Measurements from ENCODE around the gene CCDC61. TPM values are rescaled to one million over a fixed set of nuclear protein-coding genes. Genes with fewer than 3 reads are reported as not detected.

The CCDC61 gene
- total RNA-seq, 1 experiment from 2014 or later = 6.3 TPM

GRCh38 chr19:45996933-45997332 is 1.7 kb downstream of the CCDC61 start:
- no TSS peak for BruUV-seq (replicated peaks)
- Histone ChIP-seq H3K9ac (ENCODE audit: low read length) (no peak overlapping the region), H3K4me1 (ENCODE audit: insufficient read depth, low read length) (no peaks in the 10 kb centered on the region; the same call in 1 of the 2 replicates), H2AFZ (ENCODE audit: low read length) (no peak overlapping the region), H3K4me3 (ENCODE audit: low read length) (no peak overlapping the region), H3K79me2 (ENCODE audit: low read length) (peaks cover 10% of the 10 kb centered on the region; the same call in 1 of the 2 replicates), H3K27me3 (ENCODE audit: low read length) (no peaks in the 10 kb centered on the region), H3K9me3 (ENCODE audit: low read length) (no peaks in the 10 kb centered on the region), H3K36me3 (ENCODE audit: low read depth, low read length) (no peaks in the 10 kb centered on the region), H3K9me2 (replicated peaks; ENCODE audit: low read length) (no peaks in the 10 kb centered on the region), H3K27ac (ENCODE audit: low read length) (no peak overlapping the region), H3F3A (ENCODE audit: low read length, unreplicated experiment) (no peaks in the 10 kb centered on the region), H3K4me2 (ENCODE audit: low read length) (no peak overlapping the region), H4K20me1 (ENCODE audit: low read length) (no peaks in the 10 kb centered on the region)
- intact Hi-C loops (cut with micrococcal nuclease) = loop anchor here (10.0 kb wide), 1 partner anchor 72 kb away; no protein-coding TSS in a partner anchor
- no peak for DNase-seq
- TF ChIP-seq, protein P1, sequence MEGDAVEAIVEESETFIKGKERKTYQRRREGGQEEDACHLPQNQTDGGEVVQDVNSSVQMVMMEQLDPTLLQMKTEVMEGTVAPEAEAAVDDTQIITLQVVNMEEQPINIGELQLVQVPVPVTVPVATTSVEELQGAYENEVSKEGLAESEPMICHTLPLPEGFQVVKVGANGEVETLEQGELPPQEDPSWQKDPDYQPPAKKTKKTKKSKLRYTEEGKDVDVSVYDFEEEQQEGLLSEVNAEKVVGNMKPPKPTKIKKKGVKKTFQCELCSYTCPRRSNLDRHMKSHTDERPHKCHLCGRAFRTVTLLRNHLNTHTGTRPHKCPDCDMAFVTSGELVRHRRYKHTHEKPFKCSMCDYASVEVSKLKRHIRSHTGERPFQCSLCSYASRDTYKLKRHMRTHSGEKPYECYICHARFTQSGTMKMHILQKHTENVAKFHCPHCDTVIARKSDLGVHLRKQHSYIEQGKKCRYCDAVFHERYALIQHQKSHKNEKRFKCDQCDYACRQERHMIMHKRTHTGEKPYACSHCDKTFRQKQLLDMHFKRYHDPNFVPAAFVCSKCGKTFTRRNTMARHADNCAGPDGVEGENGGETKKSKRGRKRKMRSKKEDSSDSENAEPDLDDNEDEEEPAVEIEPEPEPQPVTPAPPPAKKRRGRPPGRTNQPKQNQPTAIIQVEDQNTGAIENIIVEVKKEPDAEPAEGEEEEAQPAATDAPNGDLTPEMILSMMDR (conservative IDR thresholded peaks at IDR 0.05; ENCODE audit: low read depth, low read length) = no peak
- TF ChIP-seq EZH2phosphoT487 (IDR thresholded peaks at IDR 0.05; ENCODE audit: borderline replicate concordance, low read length) (no peak), EZH2 (IDR thresholded peaks at IDR 0.05; ENCODE audit: low read length, unreplicated experiment) (no peak)
- POLR2A ChIA-PET (ENCODE audit: unreplicated experiment) = no interaction called here
- ATAC-seq = no peak
- CTCF ChIA-PET = no interaction called here

DNA sequence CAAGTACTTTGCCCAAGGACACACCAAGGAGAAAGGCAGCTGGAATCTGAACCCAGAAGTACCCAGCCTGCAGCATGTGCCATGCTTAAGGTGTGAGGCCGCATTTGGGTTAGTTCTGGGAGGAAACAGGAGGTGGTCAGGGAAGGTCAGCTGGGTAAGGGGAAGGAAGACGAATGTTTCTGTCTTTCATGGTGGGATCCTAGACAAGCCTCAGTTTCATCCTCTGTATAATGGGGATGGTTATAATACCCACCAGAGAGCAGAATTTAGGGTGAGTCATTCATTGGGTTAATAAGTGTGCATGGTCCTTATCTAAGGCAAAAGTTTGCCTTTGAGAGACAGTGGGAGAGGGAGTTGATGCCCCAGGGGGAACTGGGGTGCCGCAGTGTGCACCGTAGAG is 3.6 kb downstream of the CCDC61 start:
- H3K79me2 ChIP-seq (ENCODE audit: low read length) = peaks cover 10% of the 10 kb centered on the region; the same call in 1 of the 2 replicates
- ChIA-PET CTCF (no interaction called here), POLR2A (ENCODE audit: unreplicated experiment) (no interaction called here)
- H2AFZ ChIP-seq (ENCODE audit: low read length) = no peak overlapping the region
- H3K27ac ChIP-seq (ENCODE audit: low read length) = no peak overlapping the region
- no peaks in the 10 kb centered on the region for H4K20me1 ChIP-seq (ENCODE audit: low read length)
- no peak overlapping the region for H3K9ac ChIP-seq (ENCODE audit: low read length)
- ATAC-seq (no peak), DNase-seq (no peak)
- H3K4me3 ChIP-seq (ENCODE audit: low read length) = no peak overlapping the region
- H3K4me2 ChIP-seq (ENCODE audit: low read length) = no peak overlapping the region
- TF ChIP-seq EZH2phosphoT487 (IDR thresholded peaks at IDR 0.05; ENCODE audit: borderline replicate concordance, low read length) (no peak), EZH2 (IDR thresholded peaks at IDR 0.05; ENCODE audit: low read length, unreplicated experiment) (no peak)
- TF ChIP-seq, protein P1 (conservative IDR thresholded peaks at IDR 0.05; ENCODE audit: low read depth, low read length) = no peak
- H3K4me1 ChIP-seq (ENCODE audit: insufficient read depth, low read length) = no peaks in the 10 kb centered on the region; the same call in 1 of the 2 replicates
- no peaks in the 10 kb centered on the region for H3F3A ChIP-seq (ENCODE audit: low read length, unreplicated experiment)
- H3K9me3 ChIP-seq (ENCODE audit: low read length) = no peaks in the 10 kb centered on the region
- H3K27me3 ChIP-seq (ENCODE audit: low read length) = no peaks in the 10 kb centered on the region
- no peaks in the 10 kb centered on the region for H3K9me2 ChIP-seq (replicated peaks; ENCODE audit: low read length)
- H3K36me3 ChIP-seq (ENCODE audit: low read depth, low read length) = no peaks in the 10 kb centered on the region
- no TSS peak for BruUV-seq (replicated peaks)
- intact Hi-C loops (cut with micrococcal nuclease) = loop anchor here (10.0 kb wide), 1 partner anchor 74 kb away; no protein-coding TSS in a partner anchor

DNA sequence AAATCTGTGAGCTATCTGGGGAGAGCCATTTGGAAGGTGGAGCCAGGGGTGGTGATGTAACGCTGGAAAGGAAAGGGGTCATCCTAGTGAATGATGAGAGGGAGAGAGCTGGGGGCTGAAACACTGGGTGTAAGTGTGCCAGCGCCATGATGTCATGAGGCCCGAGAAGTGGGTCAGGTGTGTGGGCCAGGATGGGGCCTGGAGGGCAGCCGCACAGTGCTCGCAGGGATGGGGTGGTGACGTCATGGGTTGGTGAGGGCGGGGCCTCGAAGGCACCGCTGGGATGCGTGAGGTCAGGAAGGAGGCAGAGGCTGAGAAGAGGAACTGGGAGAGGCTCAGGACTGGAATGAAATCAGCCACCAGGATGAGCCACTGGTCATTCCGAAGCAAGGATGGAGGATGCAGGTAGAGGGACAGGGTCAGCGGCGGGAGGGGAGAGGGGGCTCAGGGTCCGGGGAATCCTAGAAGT is 4.4 kb downstream of the CCDC61 start:
- DNase-seq (no peak), ATAC-seq (no peak)
- ChIA-PET POLR2A (ENCODE audit: unreplicated experiment) (no interaction called here), CTCF (no interaction called here)
- no peaks in the 10 kb centered on the region for H3K27me3 ChIP-seq (ENCODE audit: low read length)
- no peak overlapping the region for H2AFZ ChIP-seq (ENCODE audit: low read length)
- H3K9me3 ChIP-seq (ENCODE audit: low read length) = no peaks in the 10 kb centered on the region
- no peaks in the 10 kb centered on the region; the same call in 1 of the 2 replicates for H3K4me1 ChIP-seq (ENCODE audit: insufficient read depth, low read length)
- H3K4me2 ChIP-seq (ENCODE audit: low read length) = no peak overlapping the region
- no TSS peak for BruUV-seq (replicated peaks)
- no peaks in the 10 kb centered on the region for H4K20me1 ChIP-seq (ENCODE audit: low read length)
- no peak overlapping the region for H3K27ac ChIP-seq (ENCODE audit: low read length)
- H3K9ac ChIP-seq (ENCODE audit: low read length) = no peak overlapping the region
- H3K4me3 ChIP-seq (ENCODE audit: low read length) = no peak overlapping the region
- H3K36me3 ChIP-seq (ENCODE audit: low read depth, low read length) = no peaks in the 10 kb centered on the region
- no peak for TF ChIP-seq EZH2 (IDR thresholded peaks at IDR 0.05; ENCODE audit: low read length, unreplicated experiment)
- TF ChIP-seq, protein P1 (conservative IDR thresholded peaks at IDR 0.05; ENCODE audit: low read depth, low read length) = no peak
- no peak for TF ChIP-seq EZH2phosphoT487 (IDR thresholded peaks at IDR 0.05; ENCODE audit: borderline replicate concordance, low read length)
- intact Hi-C loops (cut with micrococcal nuclease) = loop anchor here (10.0 kb wide), 1 partner anchor 75 kb away; no protein-coding TSS in a partner anchor
- no peaks in the 10 kb centered on the region for H3K9me2 ChIP-seq (replicated peaks; ENCODE audit: low read length)
- H3K79me2 ChIP-seq (ENCODE audit: low read length) = peaks cover 10% of the 10 kb centered on the region; the same call in 1 of the 2 replicates
- no peaks in the 10 kb centered on the region for H3F3A ChIP-seq (ENCODE audit: low read length, unreplicated experiment)

All from PC-3 (cell line).